Fibroblast of the aortic adventitia (primary cell): ENCODE results near the gene ING3. TPM values are rescaled to one million over a fixed set of nuclear protein-coding genes. Genes with fewer than 3 reads are reported as not detected.
A peak's percentile ranks its signal among the peaks of the same experiment; 100 is the strongest.

ENCODE experiments used
- DNase-seq: peaks from one replicate; pipeline ENCODE4 v3.0.0-alpha.2; 2010; ENCODE audit warnings: low read depth
- H3K4me3 ChIP-seq: 2 replicates; pipeline ENCODE4 v1.5.1; 2011; ENCODE audit warnings: low read depth, mild to moderate bottlenecking, control low read depth, low read length, moderate library complexity
- total RNA-seq: library from RNA; depleted of rRNA; stranded (reverse); fragments of >200 nt; gene quantifications from 2 replicates; pipeline ENCODE4 v1.2.3, GENCODE V29; 2012; ENCODE audit warnings: low replicate concordance
- TF ChIP-seq, protein P1 (sequence below): IDR thresholded peaks from 2 replicates; pipeline ENCODE4 v1.5.1; 2011; ENCODE audit warnings: mild to moderate bottlenecking, low read length, control low read depth, inconsistent platforms; ENCODE audit not compliant: insufficient read depth

Gene ING3
- total RNA-seq, 1 donor = 26.3 TPM

GRCh38 chr7:120949393-120949911 is 1.1 kb upstream of the ING3 start:
- peak overlapping the region; percentile 68 for H3K4me3 ChIP-seq
- TF ChIP-seq, protein P1, sequence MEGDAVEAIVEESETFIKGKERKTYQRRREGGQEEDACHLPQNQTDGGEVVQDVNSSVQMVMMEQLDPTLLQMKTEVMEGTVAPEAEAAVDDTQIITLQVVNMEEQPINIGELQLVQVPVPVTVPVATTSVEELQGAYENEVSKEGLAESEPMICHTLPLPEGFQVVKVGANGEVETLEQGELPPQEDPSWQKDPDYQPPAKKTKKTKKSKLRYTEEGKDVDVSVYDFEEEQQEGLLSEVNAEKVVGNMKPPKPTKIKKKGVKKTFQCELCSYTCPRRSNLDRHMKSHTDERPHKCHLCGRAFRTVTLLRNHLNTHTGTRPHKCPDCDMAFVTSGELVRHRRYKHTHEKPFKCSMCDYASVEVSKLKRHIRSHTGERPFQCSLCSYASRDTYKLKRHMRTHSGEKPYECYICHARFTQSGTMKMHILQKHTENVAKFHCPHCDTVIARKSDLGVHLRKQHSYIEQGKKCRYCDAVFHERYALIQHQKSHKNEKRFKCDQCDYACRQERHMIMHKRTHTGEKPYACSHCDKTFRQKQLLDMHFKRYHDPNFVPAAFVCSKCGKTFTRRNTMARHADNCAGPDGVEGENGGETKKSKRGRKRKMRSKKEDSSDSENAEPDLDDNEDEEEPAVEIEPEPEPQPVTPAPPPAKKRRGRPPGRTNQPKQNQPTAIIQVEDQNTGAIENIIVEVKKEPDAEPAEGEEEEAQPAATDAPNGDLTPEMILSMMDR = no peak
- no peak for DNase-seq

DNA sequence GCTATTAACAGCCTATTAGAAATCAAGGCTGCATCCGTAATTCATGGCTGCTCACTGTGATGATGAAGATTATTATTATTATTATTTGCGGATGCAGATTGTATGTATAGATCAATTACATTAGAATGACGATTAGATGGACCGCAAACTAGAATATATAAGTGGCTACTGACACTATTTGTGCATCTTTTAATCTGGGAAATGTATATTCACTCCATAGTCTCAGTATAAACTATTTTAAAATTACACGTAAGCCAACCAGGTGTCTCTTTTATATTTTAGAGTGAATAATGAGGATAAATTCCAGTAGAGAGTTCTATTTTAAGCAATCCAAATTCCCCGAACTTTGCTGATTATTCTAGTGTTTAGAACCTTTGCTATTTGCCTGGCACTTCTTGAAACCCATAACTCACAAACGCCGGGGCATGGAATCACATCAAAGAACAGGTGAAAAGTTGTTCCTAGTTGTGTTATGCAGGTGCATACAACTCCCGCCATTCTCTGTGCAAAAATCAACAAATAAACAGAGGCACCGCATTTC is 509 bp upstream of the ING3 start:
- TF ChIP-seq, protein P1 = no peak
- H3K4me3 ChIP-seq = peak overlapping the region; percentile 68
- no peak for DNase-seq

DNA sequence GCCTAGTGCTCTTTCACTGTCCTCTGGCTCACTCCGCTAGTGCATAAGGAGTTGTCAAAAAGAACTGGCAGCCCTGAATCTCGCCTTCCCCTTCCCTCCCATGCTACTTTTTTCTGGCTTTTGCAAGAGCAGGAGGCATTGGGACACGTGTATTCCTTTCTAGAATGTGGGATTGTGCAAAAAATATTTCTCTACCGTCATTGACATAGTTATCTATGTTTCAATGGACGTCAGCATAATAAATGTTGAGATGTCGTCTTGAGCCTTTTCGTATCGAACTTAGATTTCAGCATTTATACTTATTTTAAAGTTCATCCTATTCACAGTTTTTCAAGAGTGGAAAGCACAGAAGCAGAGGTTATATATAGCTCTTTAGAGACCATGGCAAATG is 727 bp downstream of the ING3 start:
- H3K4me3 ChIP-seq = peak overlapping the region; percentile 96
- TF ChIP-seq, protein P1 = no peak
- DNase-seq = no peak

GRCh38 chr7:120951826-120952225 is 1.2 kb downstream of the ING3 start:
- no peak for DNase-seq
- peak overlapping the region; percentile 96 for H3K4me3 ChIP-seq
- TF ChIP-seq, protein P1 = no peak

DNA sequence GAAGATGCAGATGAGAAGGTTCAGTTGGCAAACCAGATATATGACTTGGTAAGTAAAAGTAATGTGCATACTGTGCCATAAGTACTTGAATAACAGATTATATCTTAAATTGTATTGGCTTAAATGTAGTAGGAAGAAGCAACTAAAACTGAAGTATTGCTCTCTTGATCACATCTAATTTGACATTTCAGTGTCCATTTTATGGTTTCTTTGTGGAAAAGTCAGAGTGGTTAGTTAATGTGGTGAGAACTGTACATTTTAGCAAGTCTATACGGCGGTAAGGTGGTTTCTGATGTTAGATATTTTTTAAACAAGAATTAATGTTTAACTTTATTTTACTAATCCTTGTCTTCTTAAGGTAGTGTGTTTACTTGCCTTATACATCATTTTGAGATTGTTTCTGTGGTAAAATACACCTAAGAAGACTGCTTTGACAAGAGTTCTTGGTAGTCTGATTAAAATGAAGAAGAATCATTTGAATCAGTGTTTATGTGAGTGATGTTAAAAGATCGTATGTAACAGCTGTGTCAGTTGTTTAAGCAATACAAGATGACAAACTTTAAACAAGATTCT is 5.1 kb downstream of the ING3 start:
- TF ChIP-seq, protein P1 = no peak
- H3K4me3 ChIP-seq = no peak overlapping the region
- DNase-seq = no peak

DNA sequence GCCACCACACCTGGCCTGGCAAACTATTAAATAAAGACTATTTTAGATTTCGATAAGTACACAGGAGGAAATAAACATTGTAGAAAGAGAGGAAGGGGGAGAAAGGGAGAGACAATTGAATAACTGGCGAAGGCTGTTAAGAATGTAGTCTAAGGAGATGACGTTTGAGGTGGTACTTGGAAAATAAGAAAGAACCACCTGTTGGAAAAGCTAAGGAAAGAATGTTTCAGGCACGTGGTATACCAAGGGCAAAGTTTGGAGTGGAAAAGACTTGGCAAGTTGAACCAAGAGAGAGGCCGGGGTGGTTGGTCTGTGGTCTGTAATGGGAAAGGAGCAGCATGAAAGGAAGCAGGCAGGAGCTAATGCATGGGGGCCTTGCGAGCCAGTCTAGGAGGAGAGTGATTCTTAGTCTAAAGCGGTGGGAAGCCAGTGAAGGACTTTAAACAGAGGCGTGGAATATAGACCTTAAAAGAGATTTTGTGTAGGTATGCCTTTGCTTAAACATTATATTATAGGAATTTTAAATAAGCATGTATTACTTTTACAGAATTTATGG is 9.4 kb downstream of the ING3 start:
- TF ChIP-seq, protein P1 = no peak
- no peak for DNase-seq
- H3K4me3 ChIP-seq = no peak overlapping the region

DNA sequence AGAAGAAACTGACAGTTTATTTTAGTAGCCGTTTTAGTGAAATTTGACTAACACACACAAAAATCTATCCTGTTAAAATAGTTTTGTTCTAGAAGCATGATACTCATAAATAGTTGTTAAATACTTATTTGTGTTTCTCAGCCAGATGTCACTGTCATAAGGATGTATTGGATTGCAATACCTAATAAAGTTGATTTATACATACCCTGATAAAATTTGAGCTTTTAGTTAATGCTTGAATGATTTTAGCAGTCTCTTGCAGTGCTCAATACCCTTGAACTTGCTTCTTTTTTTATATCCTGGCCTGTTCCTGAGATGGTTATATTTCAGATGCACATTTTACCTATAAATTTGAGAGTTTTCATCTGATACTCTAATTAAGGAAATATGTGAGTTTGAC is 10.1 kb downstream of the ING3 start:
- H3K4me3 ChIP-seq = no peak overlapping the region
- TF ChIP-seq, protein P1 = no peak
- DNase-seq = no peak
